Fibroblast of skin of back (primary cell): ENCODE data around the gene HLA-DOA. TPM values are rescaled to one million over a fixed set of nuclear protein-coding genes. Genes with fewer than 3 reads are reported as not detected.

Experiments used
- DNase-seq: peaks from one replicate; pipeline ENCODE4 v3.0.0-alpha.2; 2013
- polyA plus RNA-seq, 2 experiments: library from polyadenylated mRNA; unstranded; fragments of 120-200 nt; gene quantifications; one replicate each; pipeline ENCODE4 v1.2.1, GENCODE V29; 2013; ENCODE audit not compliant: insufficient read length in 2 of 2

The HLA-DOA gene
- not detected for polyA plus RNA-seq (2013, experiment 1 of 2; ENCODE audit: insufficient read length)
- polyA plus RNA-seq (2013, experiment 2 of 2; ENCODE audit: insufficient read length): 0.16 TPM

GRCh38 chr6:33008944-33009861 lies at the start of gene HLA-DOA:
HLA-DOA (minus strand) TSS chr6:33009591.
- DNase-seq: peak; percentile 41

GRCh38 chr6:33057222-33058150 lies 48.1 kb upstream of the HLA-DOA start:
- no peak for DNase-seq

GRCh38 chr6:33053230-33053629 lies 43.8 kb upstream of the HLA-DOA start:
- no peak for DNase-seq

- no peak for DNase-seq
Measured at GRCh38 chr6:33052627-33053026, 43.2 kb upstream of the HLA-DOA start.

- DNase-seq: no peak
Measured at GRCh38 chr6:33050014-33050810, 40.8 kb upstream of the HLA-DOA start.

- DNase-seq: no peak
Measured at GRCh38 chr6:33049323-33050013, 40.1 kb upstream of the HLA-DOA start.

GRCh38 chr6:33040157-33040556 lies 30.8 kb upstream of the HLA-DOA start:
- no peak for DNase-seq

GRCh38 chr6:33036535-33036934 lies 27.1 kb upstream of the HLA-DOA start:
- no peak for DNase-seq

GRCh38 chr6:33034554-33034953 lies 25.2 kb upstream of the HLA-DOA start:
- DNase-seq: no peak

GRCh38 chr6:33030245-33030644 lies 20.9 kb upstream of the HLA-DOA start:
- no peak for DNase-seq

DNA sequence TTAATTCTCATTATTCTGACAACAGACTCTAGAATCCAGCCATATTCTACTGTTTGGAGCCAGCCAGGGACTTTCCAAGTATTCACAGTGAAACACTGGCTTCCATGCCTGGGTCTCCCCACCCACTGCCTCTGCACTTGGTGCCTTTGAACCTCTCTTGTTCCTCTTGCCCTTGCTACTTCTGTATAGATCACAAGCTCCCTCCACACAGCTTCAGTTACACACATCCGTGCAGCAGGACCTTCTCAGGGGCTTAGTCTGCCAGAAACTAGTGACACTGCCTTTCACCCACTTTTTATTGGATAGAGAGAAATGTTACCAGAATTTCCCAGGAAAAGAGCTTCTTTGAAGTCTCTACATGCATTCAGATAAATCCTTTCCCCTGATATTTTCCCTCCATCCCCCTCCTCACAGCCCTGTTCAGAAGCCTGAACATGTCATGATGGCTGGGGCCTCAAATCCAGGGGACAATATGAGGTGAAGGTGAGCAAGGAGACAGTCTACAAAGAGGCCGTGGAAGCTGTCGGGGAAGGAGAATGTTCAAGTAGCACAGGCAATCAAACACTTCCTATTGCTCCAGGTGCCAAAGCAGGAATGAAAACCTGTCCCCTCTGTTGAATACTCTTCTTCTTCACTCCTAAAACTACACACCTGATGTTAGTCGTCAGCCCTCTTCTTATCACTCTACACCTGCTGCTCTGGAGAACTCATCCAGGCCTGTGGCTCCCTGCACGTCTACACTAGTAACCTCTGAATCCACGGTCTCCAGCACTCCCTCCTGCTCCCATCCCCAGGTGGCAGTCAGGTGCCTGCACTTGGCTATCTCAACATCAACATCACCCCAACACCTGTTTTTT lies 20.2 kb upstream of the HLA-DOA start:
- DNase-seq: no peak

DNA sequence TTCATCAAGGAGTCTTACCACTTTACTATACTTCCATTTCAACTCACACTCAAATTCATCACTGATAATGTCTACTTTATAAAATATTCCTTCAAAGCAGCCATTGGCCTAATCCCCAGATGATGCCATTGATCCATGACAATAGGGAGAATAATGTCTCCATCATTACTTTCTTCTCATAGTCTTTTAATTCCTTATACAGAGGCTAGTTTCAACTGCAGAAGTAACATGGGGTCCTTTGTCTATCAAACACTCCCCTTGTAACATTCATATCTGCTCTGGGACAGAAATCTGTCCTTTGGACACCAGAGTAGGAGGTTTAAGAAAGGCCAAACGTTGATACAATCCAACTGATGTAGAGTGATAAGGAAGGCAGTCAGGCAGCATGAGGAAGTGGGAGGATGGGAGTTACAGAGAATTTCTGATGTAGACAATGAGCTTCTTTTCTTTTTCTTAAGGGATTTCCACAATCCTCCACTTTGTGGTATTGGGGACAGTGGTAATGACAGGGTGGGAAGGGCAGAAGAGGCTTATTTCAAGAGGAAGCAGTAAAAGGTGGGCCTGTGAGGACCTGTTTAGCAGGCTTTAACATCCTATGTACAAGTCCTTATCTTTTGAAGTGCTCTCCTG lies 18.9 kb upstream of the HLA-DOA start:
- DNase-seq: no peak

DNA sequence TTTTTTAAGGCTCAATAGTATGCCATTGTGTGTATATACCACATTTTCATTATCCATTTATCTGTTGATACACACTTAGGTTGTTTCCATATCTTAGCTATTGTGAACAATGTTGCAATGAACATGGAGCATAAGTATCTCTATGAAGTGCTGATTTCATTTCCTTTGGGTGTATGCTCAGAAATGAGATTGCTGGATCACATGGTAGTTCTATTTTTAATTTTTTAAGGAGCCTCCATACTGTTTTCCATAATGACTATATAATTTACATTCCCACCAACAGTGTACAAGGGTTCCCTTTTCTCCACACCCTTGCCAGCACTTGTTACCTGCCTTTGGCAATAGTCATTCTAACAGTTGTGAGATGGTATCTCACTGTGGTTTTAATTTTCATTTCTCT lies 15.1 kb upstream of the HLA-DOA start:
- no peak for DNase-seq

- no peak for DNase-seq
Measured at GRCh38 chr6:33023536-33023935, 14.1 kb upstream of the HLA-DOA start.

DNA sequence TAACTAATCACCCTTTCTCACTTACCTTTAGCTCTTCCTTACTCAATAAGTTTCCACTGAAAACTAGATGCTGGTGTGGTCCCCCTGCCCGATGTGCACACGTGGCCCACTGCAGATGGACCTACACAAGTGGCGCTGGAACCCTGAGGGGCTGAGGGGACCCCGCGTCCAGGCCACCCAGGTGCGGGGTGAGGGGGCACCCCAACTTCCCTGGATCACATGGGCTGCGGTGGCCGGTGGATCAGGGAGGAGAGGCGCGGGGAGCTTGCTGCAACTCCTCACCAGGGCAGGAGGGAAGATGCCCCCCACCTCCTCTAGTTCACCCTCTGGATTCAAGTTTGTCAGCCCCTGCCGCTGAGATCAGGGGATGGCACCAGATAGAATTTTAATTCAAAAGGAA lies 12.5 kb upstream of the HLA-DOA start:
- no peak for DNase-seq

- no peak for DNase-seq
Measured at GRCh38 chr6:33019372-33019771, 10.0 kb upstream of the HLA-DOA start.

DNA sequence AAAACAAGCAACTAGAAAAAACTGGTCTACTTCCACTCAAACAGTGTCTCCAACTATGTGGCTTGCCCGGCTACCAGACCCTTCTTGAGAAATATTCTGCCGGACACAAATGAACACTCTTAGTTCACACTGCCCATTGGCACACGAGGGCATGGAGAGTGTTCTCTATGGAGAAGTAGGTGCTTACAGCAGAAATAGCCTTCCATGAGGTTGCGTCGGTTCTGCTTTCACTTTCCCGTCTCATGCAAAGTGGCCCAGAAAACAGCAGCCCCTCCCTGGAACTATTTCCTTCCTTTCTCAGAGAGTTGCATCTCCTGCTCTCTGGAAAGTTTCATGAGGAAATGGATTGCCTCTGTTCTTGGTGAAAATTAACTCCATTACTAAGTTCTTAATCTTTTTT lies 9.5 kb upstream of the HLA-DOA start:
- DNase-seq: peak; percentile 28

DNA sequence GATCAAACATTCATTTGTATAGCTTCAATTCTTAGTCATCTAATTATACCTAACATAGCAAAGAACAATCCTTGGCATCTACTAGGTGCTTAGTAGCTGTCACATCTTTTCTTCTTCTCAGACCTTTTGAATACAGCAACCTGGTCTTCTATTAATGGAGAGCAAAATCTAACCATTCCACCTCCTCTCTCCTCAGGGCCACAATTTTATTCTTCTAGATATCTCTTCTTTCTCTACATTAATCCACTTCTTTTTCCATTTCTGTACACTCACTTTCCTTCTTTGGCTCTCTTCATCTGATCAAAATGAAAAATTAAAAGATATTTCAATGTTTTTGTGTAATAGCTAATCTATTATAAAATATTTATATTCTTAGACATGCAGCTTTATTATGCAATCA lies 9.0 kb upstream of the HLA-DOA start:
- no peak for DNase-seq

- DNase-seq: no peak
Measured at GRCh38 chr6:33017694-33018353, 8.4 kb upstream of the HLA-DOA start.

DNA sequence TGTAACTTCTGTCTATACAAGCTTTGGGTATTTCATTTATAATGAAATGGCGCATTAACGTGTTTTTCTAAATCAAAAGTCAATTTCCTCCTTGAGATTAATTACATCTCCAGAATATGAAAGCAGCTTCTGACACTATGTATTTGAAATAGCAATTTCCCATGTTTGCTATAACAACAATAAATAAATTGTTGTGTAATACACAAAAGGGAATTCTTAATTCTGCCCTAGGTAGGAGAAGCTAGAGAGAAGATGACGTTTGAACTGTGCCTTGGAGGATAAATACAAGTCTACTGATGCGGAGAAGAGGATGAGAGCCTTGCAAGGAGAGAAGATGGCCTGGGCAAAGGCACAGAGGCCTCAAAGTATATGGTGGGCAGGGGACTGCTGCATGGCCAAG lies 7.6 kb upstream of the HLA-DOA start:
- DNase-seq: no peak
